ENCODE measurements around the gene ACP4. TPM values are rescaled to one million over a fixed set of nuclear protein-coding genes. Genes with fewer than 3 reads are reported as not detected.

Gene ACP4
- total and polyA plus RNA-seq, 2 of the 13 experiments (the other 11 are each of a cell fraction or from before 2014, with no cell fraction given) = 0.08 TPM; not detected in 1

GRCh38 chr19:50791594-50792271, 1.5 kb downstream of the ACP4 start (continued):
- TF ChIP-seq, protein P1, sequence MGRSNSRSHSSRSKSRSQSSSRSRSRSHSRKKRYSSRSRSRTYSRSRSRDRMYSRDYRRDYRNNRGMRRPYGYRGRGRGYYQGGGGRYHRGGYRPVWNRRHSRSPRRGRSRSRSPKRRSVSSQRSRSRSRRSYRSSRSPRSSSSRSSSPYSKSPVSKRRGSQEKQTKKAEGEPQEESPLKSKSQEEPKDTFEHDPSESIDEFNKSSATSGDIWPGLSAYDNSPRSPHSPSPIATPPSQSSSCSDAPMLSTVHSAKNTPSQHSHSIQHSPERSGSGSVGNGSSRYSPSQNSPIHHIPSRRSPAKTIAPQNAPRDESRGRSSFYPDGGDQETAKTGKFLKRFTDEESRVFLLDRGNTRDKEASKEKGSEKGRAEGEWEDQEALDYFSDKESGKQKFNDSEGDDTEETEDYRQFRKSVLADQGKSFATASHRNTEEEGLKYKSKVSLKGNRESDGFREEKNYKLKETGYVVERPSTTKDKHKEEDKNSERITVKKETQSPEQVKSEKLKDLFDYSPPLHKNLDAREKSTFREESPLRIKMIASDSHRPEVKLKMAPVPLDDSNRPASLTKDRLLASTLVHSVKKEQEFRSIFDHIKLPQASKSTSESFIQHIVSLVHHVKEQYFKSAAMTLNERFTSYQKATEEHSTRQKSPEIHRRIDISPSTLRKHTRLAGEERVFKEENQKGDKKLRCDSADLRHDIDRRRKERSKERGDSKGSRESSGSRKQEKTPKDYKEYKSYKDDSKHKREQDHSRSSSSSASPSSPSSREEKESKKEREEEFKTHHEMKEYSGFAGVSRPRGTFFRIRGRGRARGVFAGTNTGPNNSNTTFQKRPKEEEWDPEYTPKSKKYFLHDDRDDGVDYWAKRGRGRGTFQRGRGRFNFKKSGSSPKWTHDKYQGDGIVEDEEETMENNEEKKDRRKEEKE (IDR thresholded peaks at IDR 0.05) = no peak
- no peak for TF ChIP-seq NFRKB (IDR thresholded peaks at IDR 0.05)
- no peak for TF ChIP-seq AKAP8 (CRISPR knock-in tag; IDR thresholded peaks at IDR 0.05)
- TF ChIP-seq HNF1A (IDR thresholded peaks at IDR 0.05; ENCODE audit: low read depth) = no peak
- TF ChIP-seq HNF1A (CRISPR knock-in tag; IDR thresholded peaks at IDR 0.05; ENCODE audit: borderline replicate concordance) = no peak
- no peak for TF ChIP-seq NR3C1 (CRISPR knock-in tag; IDR thresholded peaks at IDR 0.05)
- TF ChIP-seq POLR2AphosphoS5 (IDR thresholded peaks at IDR 0.05; ENCODE audit: low read depth, low read length) = no peak
- no peak for TF ChIP-seq ZMAT3 (CRISPR knock-in tag; conservative IDR thresholded peaks at IDR 0.05)
- TF ChIP-seq, protein P2, sequence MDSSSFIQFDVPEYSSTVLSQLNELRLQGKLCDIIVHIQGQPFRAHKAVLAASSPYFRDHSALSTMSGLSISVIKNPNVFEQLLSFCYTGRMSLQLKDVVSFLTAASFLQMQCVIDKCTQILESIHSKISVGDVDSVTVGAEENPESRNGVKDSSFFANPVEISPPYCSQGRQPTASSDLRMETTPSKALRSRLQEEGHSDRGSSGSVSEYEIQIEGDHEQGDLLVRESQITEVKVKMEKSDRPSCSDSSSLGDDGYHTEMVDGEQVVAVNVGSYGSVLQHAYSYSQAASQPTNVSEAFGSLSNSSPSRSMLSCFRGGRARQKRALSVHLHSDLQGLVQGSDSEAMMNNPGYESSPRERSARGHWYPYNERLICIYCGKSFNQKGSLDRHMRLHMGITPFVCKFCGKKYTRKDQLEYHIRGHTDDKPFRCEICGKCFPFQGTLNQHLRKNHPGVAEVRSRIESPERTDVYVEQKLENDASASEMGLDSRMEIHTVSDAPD (CRISPR knock-in tag; IDR thresholded peaks at IDR 0.05) = no peak
- TF ChIP-seq RORA (CRISPR knock-in tag; IDR thresholded peaks at IDR 0.05) = no peak
- TF ChIP-seq SALL1 (CRISPR knock-in tag; IDR thresholded peaks at IDR 0.05) = peak; percentile 57; the same call in 1 of the 2 replicates
- no peak for TF ChIP-seq ZFP62 (CRISPR knock-in tag; IDR thresholded peaks at IDR 0.05)
- TF ChIP-seq, protein P3, sequence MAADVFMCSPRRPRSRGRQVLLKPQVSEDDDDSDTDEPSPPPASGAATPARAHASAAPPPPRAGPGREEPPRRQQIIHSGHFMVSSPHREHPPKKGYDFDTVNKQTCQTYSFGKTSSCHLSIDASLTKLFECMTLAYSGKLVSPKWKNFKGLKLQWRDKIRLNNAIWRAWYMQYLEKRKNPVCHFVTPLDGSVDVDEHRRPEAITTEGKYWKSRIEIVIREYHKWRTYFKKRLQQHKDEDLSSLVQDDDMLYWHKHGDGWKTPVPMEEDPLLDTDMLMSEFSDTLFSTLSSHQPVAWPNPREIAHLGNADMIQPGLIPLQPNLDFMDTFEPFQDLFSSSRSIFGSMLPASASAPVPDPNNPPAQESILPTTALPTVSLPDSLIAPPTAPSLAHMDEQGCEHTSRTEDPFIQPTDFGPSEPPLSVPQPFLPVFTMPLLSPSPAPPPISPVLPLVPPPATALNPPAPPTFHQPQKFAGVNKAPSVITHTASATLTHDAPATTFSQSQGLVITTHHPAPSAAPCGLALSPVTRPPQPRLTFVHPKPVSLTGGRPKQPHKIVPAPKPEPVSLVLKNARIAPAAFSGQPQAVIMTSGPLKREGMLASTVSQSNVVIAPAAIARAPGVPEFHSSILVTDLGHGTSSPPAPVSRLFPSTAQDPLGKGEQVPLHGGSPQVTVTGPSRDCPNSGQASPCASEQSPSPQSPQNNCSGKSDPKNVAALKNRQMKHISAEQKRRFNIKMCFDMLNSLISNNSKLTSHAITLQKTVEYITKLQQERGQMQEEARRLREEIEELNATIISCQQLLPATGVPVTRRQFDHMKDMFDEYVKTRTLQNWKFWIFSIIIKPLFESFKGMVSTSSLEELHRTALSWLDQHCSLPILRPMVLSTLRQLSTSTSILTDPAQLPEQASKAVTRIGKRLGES (CRISPR knock-in tag; IDR thresholded peaks at IDR 0.05; ENCODE audit: borderline replicate concordance) = no peak
- no peak for TF ChIP-seq ZNF256 (CRISPR knock-in tag; conservative IDR thresholded peaks at IDR 0.05)
- TF ChIP-seq RBAK (CRISPR knock-in tag; IDR thresholded peaks at IDR 0.05) = no peak
- TF ChIP-seq ZBTB7B (CRISPR knock-in tag; IDR thresholded peaks at IDR 0.05) = 0 out of 2 replicates have a peak, but pooled peaks have one; percentile 32
- TF ChIP-seq MIER2 (CRISPR knock-in tag; IDR thresholded peaks at IDR 0.05) = 0 out of 2 replicates have a peak, but pooled peaks have one; percentile 20
- TF ChIP-seq SPEN (CRISPR knock-in tag; IDR thresholded peaks at IDR 0.05; ENCODE audit: low read depth) = no peak
- TF ChIP-seq MED1 (CRISPR knock-in tag; IDR thresholded peaks at IDR 0.05) = no peak
- TF ChIP-seq KMT2A (CRISPR knock-in tag; IDR thresholded peaks at IDR 0.05) = no peak

All from HepG2 (cell line).